HG02885 (cell line): ENCODE measurements around the gene TNFRSF12A.

ENCODE experiments used
- ATAC-seq: cut with Tn5 transposase; IDR thresholded peaks from one replicate; pipeline ENCODE4 v1.9.1; 2021; ENCODE audit warnings: mild to moderate bottlenecking; ENCODE audit not compliant: unreplicated experiment, poor library complexity

The TNFRSF12A gene, protein sequence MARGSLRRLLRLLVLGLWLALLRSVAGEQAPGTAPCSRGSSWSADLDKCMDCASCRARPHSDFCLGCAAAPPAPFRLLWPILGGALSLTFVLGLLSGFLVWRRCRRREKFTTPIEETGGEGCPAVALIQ

DNA sequence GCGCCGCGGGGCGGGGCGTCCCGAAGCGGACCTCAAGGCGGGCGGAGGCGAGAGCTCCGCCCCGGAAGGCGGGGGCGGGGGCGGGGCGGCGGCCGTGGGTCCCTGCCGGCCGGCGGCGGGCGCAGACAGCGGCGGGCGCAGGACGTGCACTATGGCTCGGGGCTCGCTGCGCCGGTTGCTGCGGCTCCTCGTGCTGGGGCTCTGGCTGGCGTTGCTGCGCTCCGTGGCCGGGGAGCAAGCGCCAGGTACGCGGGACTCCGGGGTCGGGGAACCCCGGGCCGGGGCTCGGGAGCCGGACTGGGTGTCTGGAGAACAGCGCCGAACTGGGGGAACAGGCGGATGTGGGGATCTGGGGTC, at the start of gene TNFRSF12A:
TSS of gene TNFRSF12A (plus strand) at position 122 of the 357 bp plus-strand sequence. CDS start at position 152, 30 bp downstream.
- ATAC-seq = no peak

DNA sequence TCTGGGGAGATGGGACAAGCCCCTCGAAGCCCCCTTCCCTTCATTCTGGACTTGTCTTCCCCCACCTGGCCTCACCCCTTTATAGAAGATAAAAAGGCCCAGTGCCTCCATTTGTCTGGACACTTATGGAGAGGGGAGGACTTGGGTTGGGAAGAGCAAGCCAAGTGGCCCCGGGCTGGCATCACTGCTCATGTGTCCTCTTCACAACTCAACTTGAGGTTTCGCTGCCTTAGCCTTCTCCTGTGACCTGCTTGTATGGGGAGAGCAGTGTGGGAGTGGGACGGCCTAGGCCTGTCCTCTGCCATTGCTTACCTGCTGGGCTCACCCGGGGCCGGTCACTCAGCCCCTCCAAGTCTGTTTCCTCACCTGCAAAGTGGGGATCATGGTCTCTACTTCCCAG, 49.6 kb upstream of the TNFRSF12A start:
- ATAC-seq = no peak

DNA sequence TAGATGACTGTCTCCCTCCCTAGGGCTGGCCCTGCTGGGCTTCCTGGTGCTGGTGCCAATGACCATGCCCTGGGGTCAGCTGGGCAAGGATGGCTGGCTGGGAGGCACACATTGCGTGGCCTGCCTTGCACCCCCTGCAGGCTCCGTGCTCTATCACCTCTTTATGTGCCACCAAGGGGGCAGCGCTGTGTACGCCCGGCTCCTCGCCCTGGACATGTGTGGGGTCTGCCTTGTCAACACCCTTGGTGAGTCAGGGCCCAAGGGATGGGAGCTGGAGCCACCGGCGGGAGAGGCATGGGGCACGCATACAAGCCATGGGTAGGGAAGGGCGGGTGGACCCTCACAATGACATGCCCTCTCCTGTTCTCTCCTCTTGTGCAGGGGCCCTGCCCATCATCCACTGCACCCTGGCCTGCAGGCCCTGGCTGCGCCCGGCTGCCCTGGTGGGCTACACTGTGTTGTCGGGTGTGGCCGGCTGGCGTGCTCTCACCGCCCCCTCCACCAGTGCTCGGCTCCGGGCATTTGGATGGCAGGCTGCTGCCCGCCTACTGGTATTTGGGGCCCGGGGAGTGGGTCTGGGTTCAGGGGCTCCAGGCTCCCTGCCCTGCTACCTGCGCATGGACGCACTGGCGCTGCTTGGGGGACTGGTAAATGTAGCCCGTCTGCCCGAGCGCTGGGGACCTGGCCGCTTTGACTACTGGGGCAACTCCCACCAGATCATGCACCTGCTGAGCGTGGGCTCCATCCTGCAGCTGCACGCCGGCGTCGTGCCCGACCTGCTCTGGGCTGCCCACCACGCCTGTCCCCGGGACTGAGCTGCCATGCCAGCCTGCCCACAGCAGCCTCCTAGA, 48.8 kb upstream of the TNFRSF12A start:
- ATAC-seq = no peak

DNA sequence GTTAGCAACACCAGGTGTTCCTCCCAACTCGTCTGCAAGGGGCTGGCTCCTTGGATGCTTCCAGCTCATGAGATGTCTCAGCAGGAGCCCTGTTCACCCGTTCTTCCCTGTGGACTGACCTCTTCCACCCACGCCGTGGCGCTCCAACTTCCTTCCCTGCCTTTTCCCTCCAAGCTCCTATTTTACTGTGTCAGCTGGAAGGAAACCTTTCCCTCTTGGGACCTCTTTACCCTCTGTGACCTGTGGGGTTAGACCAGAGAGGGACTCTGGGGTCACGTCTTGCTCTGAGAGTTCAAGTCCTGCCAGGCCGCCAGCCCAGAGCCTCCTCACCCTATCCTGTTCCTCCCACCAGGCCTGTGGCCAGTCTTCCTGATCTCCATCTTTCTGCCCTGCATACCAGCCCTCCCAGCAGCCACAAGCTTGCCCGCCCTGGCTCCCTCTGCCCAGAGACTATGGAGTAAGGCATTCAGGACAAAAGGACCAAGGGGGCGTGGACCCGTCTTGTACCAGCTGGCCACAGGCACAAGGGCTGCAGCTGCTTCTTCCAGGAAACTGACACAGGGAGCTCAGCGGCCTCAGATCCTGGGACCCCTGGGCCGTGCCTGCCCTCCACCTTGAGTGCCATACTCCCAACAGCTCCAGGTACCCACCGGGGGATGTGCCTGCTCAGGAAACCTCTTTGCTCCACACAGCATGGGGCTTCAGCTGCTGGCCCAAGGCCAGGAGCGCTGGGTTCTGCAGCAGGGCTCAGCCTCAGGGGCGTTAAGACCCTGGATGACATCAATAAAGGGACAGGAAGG, 48.0 kb upstream of the TNFRSF12A start:
- no peak for ATAC-seq

DNA sequence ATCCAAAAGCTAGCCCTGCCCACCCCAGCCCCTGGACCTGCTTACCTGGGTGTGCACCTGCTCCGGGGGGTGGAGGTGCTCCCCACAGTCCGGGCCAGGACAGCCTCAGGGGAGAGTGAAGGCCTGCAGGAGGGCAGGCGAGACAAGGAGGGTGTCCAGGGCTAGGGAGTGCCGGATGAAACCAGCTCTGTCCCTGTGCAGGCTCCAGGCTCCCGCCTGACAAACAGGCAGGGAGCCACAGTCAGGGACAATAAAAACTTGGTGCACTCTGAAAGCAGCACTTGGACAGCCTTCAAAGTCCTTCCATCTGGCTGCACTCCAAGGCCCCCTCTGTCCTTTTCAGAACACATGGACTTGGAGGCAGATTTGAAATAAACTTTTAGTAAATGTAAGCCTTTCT, 47.1 kb upstream of the TNFRSF12A start:
- ATAC-seq = no peak

DNA sequence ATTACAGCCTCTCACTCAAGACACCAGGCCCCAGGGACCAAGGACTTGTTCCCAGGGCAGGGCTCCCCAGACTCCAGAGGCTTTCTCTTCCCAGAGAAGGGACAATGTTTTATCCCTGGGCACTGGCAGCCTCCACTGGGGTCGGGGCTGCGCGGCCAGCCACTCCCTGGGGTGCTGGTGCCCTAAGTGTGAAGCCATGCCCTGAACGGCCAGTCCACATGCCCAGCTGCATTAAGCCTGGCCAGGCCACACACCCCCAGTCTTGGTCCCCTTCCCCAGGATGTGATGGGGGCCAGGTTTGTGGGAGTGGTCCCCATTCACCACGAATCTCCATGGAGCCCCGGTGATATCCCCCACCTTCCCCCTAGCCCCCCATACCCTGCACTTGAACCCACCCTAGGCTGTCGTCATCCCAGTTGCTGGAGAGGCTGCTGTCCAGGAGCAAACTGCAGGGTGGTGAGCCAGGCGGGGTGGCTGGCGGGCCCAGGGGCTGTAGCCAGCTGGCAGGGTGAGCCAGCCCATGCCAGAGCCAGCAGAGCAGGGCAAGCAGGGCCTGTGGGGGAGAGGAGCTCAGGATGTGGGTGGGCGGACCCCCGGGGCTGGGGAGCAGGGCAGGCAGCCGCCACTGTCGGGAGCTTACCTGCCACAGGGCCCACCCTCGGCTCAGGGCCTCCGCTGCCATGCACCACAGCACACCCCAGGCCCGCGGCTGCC, 46.4 kb upstream of the TNFRSF12A start:
- no peak for ATAC-seq

DNA sequence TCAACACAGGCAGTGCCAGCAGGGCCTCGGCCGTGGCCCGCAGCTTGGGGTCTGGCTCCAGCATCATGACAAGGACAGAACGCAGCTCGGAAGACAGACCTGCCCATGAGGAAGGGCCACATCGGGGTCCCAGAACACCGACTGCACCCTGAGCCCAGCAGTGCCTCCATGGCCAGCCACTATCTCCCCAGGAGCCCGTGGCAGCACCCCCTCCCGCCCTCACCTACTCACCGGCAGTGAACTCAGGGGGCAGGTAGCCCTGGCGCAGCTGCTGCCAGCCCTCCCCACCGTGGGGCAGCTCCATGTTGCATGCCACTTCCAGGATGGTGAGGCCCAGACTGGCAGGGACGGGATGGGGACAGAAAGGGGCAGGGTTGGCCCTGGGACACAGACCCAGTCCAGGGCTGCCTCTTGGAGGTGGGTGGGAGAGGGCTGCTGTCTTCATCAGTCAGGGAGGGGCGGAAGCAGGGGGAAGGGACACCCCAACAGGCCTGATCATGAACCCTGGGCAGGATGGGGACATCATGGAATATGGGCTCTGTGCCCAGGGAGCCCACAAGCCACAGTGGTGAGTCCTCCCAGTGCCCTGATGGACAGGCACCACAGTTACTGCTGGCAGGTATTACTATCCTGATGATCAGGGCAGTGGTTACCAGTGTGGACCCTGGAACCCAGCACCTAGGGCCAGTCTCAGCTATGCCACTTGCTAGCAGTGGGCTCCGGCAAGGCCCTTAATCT, 45.7 kb upstream of the TNFRSF12A start:
- ATAC-seq = no peak

DNA sequence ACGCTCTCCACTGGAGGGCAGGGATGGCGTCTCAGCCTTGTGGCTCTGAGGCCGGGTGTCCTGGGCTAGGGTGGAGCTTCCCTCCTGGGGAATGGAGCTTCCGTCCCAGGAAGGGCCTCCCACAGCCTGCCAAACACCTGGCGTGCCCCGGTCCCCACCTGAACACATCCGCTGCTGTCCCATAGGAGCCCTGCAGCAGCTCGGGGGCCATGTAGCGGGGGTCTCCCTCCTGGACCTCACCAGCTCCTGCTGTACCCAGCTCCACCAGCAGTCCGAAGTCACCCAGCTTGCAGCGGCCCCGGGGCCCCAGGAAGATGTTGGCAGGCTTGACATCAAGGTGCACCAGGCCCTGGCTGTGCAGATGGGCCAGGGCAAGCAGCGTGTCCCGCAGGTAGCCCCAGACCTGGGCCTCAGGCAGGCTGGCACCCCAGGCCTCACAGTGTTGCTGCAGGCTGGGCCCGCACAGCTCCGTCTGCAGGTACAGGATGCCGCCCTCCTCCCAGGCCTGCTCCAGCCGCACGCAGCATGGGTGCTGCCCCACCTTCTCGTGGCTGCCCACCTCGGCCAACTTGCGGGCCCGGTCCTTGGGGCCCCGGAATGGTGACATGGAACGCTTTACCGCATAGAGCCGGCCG, 44.9 kb upstream of the TNFRSF12A start:
- ATAC-seq = no peak

DNA sequence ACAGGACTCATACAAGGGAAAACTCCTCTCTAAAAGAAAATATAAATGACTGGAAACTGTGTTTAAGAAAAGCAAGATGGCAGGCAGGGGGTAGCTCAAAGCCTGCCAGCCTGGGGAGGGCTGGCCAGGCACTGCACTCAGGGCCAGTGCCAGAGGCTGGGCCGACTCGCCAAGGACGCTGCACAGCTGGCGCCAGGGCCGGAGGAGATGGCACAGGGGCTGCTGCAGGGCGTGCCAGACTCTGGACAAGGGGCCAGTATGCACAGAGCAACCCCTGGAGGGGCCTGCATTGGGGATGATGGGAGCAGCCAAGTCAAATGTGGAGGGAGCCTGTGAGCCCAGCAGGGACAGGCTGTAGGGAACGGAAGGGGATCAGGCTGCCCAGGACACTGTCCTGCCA, 44.0 kb upstream of the TNFRSF12A start:
- ATAC-seq = no peak

DNA sequence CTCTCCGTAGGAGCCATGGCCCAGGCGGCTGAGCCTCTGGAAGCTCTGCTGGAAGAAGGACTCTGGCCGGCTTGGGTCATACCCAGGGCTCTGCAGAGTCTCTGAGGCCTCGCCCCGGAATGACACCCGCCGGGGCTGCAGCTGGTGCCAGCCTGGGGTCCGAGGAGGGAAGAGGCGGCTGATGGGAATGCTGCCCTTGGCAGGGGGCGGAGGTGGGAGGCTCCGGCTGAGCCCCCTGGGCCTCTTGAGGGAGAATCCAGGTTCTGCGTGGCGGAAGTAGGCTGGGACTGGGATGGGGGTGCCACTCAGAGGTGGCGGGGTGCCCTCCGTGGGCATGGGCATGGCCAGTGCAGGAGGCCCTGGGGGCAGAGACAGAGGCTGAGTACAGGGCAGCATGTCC, 43.5 kb upstream of the TNFRSF12A start:
- no peak for ATAC-seq

DNA sequence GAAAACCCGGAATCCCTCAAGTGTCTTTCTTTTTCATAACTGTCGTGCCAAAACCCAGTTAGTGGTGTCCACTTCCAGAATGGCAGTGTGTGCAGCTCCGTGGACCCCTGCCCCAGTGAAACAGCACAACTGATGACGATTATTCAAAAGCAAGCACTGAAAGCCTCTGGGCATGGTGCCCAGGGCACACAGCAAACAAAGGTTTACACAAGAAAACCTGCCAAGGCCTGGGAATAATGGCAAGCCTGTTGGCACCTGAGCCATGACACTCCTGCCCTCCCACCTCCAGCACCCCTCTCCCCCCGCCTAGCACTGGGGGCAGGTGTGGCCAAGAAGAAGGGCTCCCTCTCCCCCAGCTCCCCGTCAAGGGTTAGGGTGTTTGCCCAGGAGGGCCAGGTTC, 42.7 kb upstream of the TNFRSF12A start:
- ATAC-seq = no peak

DNA sequence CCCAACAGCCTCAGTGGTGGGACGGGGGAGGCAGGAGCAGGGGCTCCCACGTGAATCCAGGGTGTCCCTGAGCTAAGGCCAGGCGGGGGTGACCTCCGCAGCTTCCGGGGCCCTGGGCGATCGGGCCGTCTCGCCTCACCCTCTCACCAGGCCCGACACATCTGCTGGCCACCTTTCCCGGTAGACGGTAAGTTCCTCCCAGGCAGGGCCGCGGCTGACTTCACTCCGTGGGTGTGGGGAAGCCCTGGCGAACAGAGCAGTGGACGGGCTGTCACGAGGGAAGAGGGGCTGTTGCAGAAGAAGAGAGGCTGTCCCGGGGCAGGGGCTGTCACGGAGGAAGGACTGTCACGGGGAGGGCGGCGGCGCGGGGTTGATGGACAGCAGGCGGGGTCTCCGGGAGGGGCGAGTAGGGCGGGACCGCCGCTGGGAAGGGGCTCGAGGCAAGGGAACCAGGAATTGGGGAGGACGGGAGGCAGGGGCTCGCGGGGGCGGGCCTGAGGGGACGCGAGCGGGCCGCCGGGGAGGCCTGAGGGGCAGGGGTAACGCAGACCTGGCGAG, 40.4 kb upstream of the TNFRSF12A start:
- peak; percentile 9 for ATAC-seq

DNA sequence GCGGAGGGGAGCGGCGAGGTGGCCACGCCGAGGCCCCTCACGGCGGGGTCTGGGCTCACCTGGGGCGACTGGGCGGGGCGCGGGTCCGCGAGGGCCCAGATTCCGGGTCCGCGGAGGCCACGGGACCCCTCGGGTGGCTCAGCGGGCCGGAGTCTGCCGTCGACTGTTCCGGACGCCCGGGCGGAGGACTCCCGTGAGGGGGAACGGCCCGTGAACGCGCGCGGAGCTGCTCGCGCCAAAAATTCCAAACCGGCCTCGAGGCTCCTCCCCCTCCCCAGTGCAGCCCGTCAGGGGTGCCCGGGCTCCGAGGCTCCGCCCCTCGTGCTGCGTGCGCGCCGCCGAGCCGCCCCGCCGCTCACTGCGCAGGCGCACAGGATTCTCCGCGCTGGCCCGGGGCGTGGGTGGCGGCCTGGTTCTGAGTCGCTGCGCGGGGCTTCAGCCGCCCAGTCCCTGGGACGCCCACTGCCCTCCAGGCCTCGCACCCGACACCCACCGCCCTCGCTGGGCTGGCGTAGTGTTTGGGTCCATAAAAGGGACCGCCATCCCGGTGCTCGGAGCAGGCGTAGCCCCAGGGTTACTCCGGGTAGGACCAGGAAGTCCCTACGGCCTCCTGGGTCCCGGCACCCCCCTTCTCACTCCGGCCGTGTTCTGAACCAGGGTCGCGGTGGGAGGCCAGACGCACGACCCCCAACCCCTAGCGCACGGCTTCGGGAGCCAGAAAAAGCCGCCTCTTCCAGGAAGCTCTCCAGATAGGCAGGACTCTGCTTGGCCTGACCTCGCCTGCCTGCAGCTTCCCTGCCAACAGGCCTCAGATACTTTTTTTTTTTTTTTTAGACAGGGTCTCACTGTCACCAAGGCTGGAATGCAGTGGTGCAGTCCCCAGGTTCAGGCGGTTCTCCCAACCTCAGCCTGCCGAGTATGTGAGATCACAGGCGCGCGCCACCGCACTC, 39.7 kb upstream of the TNFRSF12A start, which contains the start of gene PKMYT1:
TSS of gene PKMYT1 (minus strand) at position 220 of the 950 bp plus-strand sequence. CDS start 789 bp downstream, outside the sequence.
- ATAC-seq = peak; percentile 81

DNA sequence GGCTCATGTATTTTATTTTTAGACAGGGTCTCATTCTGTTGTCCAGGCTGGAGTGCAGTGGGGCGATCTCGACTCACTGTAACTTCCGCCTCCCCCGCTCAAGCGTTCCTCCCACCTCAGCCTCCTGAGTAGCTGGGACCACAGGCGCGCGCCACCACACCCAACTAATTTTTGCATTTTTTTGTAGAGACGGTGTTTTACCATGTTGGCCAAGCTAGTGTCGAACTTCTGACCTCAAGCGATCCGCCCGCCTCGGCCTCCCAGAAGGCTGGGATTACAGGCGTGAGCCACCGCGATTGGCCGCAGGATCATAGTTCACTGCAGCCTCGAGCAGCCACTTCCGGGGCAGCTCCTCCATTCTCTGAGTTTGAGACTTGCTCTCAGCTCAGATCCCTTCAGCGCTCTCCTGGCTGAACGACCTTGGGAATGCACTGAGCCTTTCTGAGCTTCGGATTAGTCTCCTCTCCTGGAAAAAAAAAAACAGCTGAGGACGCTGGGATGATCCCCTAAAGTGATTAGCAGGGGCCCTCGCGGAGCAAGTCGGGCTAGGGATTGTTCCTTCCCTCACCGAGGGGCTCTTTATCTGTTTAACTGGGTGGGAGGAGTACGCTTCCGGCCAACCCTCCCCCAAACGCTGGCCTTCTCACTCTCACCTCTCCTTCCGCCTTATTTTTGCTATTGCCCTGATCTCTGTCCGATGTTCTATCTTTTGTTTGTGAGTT, 38.8 kb upstream of the TNFRSF12A start:
- no peak for ATAC-seq

DNA sequence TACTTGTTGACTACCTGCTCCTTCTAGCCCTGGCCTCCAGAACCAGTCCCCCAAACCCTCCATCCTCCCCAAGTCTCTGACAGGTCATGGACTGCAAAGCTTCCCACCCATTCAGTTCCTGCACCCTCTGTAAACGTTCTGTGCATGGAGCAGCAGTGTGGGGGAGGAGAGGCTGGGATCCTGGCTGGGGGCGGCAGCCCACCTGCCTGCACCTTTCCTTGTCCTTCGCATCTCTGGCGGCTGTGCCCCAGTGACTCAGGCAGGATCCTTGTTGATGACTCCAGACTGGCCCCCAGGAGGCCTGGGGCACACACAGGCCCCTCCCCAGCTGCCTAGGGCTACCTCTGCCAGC, 38.3 kb upstream of the TNFRSF12A start:
- ATAC-seq = no peak

DNA sequence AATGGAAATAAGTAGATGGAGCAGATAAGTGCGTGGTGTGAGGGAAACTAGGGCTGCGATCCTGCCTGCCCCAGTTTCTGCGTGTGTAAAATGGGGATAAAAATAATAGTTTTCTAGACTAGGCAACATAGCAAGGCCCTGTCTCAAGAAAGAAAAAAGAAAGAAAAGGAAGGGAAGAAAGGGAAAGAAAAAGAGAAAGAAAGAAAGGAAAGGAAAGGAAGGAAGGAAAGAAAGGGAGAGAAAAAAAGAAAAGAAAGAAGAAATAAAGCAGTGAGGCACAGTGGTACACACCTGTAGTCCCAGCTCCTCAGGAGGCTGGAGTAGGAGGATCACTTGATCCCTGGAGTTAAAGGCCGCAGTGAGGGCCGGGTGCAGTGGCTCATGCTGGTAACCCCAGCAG, 37.8 kb upstream of the TNFRSF12A start:
- ATAC-seq = no peak

DNA sequence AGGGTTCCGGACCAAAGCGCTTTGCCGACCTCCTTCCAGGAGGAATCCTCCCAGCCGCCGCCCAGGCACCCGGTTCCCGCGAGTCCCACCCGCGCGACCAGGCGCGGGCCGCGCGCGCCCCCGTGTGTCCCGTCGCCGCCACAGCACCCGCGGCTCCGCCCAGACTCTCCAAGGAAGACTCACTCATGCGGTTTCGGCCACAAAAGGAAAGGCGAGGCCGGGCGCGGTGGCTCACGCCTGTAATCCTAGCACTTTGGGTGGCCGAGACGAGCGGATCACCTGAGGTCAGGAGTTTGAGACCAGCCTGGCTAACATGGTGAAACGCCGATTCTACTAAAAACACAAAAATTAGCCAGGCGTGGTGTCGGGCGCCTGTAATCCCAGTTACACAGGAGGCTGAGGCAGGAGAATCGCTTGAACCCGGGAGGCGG, 36.4 kb upstream of the TNFRSF12A start:
- ATAC-seq = peak; percentile 39
